Esophagus muscularis mucosa (tissue), 3 donors: ENCODE results near the gene ANKRD34C.
"Not testable (repeated sequence)": the region's sequence is repeated elsewhere in the genome, so short reads cannot be mapped to it uniquely, and the experiment has no call there.

Experiments
- POLR2A ChIP-seq: fragments of 450-650 bp; IDR thresholded peaks from one replicate; pipeline ENCODE4 v1.6.1; 2017; ENCODE audit warnings: antibody characterized with exemption, moderate library complexity, mild to moderate bottlenecking, low read depth
- TF ChIP-seq, protein P1 (sequence below), 3 experiments: fragments of 200-600 bp in 2 of 3; fragments of 450-650 bp in 1 of 3; sonication (generic) in 2 of 3; IDR thresholded peaks; one replicate each; pipeline ENCODE4 v1.5.1; 2017 to 2019; ENCODE audit warnings: antibody characterized with exemption in 3 of 3, mild to moderate bottlenecking in 2 of 3, moderate library complexity in 1 of 3

DNA sequence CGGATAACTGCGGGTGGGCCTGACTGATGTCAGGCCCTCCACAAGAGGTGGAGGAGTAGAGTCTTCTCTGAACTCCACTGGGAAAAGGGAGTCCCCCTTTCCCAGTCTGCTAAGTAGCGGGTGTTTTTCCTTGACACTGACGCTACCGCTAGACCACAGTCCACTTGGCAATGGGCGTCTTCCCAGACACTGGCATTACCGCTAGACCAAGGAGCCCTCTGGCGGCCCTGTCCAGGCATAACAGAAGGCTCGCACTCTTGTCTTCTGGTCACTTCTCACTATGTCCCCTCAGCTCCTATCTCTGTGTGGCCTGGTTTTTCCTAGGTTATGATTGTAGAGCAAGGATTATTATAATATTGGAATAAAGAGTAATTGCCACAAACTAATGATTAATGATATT lies 37.5 kb downstream of the ANKRD34C start:
- TF ChIP-seq, protein P1, sequence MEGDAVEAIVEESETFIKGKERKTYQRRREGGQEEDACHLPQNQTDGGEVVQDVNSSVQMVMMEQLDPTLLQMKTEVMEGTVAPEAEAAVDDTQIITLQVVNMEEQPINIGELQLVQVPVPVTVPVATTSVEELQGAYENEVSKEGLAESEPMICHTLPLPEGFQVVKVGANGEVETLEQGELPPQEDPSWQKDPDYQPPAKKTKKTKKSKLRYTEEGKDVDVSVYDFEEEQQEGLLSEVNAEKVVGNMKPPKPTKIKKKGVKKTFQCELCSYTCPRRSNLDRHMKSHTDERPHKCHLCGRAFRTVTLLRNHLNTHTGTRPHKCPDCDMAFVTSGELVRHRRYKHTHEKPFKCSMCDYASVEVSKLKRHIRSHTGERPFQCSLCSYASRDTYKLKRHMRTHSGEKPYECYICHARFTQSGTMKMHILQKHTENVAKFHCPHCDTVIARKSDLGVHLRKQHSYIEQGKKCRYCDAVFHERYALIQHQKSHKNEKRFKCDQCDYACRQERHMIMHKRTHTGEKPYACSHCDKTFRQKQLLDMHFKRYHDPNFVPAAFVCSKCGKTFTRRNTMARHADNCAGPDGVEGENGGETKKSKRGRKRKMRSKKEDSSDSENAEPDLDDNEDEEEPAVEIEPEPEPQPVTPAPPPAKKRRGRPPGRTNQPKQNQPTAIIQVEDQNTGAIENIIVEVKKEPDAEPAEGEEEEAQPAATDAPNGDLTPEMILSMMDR (IDR thresholded peaks at IDR 0.05), result not testable (repeated sequence)
- not testable (repeated sequence) for TF ChIP-seq POLR2A
